Neural cell (in vitro differentiated cells): ENCODE measurements around the gene COL28A1.

Source experiments
- CTCF ChIP-seq: fragments of 450-650 bp; IDR thresholded peaks from 2 replicates; pipeline ENCODE4 v1.5.1; 2014; ENCODE audit warnings: antibody characterized with exemption, mild to moderate bottlenecking, moderate library complexity; ENCODE audit not compliant: poor library complexity, severe bottlenecking
- EZH2 ChIP-seq: fragments of 200-600, 300-800 bp; shearing (Covaris generic), sonication (generic); IDR thresholded peaks from 2 replicates; pipeline ENCODE4 v1.6.1; 2014; ENCODE audit warnings: antibody characterized with exemption, low read length, borderline replicate concordance, mild to moderate bottlenecking; ENCODE audit not compliant: insufficient read depth, poor library complexity, severe bottlenecking
- POLR2AphosphoS5 ChIP-seq: IDR thresholded peaks from 2 replicates; pipeline ENCODE4 v1.6.1; 2012
- REST ChIP-seq: IDR thresholded peaks from 2 replicates; pipeline ENCODE4 v1.6.1; 2012; ENCODE audit warnings: borderline replicate concordance
- TAF1 ChIP-seq: IDR thresholded peaks from 2 replicates; pipeline ENCODE4 v1.6.1; 2012; ENCODE audit warnings: low read depth

GRCh38 chr7:7567898-7568531 lies 32.3 kb upstream of the COL28A1 start:
- no peak for TF ChIP-seq CTCF
- TF ChIP-seq TAF1 = no peak
- TF ChIP-seq EZH2 = no peak
- no peak for TF ChIP-seq POLR2AphosphoS5
- no peak for TF ChIP-seq REST
